Measurements from ENCODE around the gene RBM28. TPM values are rescaled to one million over a fixed set of nuclear protein-coding genes. Genes with fewer than 3 reads are reported as not detected.

RBM28 gene
- total RNA-seq, 1 donor from 2014 or later, result 40.2 TPM

- no peaks in the 10 kb centered on the region for H3K79me2 ChIP-seq (ENCODE audit: insufficient read depth, low read length)
- FAIRE-seq, result no peak
- no peaks in the 10 kb centered on the region for H3K27me3 ChIP-seq (ENCODE audit: insufficient read depth, low read length)
- no peak overlapping the region for H3K9ac ChIP-seq (ENCODE audit: low read length)
- H3K4me3 ChIP-seq (ENCODE audit: insufficient read depth, low read depth, low read length), result no peak overlapping the region
- no peaks in the 10 kb centered on the region for H3K9me3 Mint-ChIP-seq (ENCODE audit: unreplicated experiment)
- no peak for TF ChIP-seq CTCF (IDR thresholded peaks at IDR 0.05; ENCODE audit: insufficient read depth, low read depth, low read length)
- TF ChIP-seq EZH2 (IDR thresholded peaks at IDR 0.05; ENCODE audit: insufficient read depth, low read length), result no peak
- peaks cover 18% of the 10 kb centered on the region for H3K4me1 Mint-ChIP-seq (ENCODE audit: low read depth, unreplicated experiment)
- H3K36me3 Mint-ChIP-seq (ENCODE audit: low read depth, unreplicated experiment), result peaks cover 32% of the 10 kb centered on the region
- no peak overlapping the region for H3K4me3 Mint-ChIP-seq (ENCODE audit: unreplicated experiment)
- H3K27ac Mint-ChIP-seq (ENCODE audit: unreplicated experiment), result no peak overlapping the region
- H4K20me1 ChIP-seq (ENCODE audit: insufficient read depth, low read length), result peaks cover 5% of the 10 kb centered on the region
- peaks cover 45% of the 10 kb centered on the region for H3K36me3 ChIP-seq (ENCODE audit: insufficient read depth, low read length)
- H3K27me3 Mint-ChIP-seq (ENCODE audit: low read depth, unreplicated experiment), result no peaks in the 10 kb centered on the region
- no peaks in the 10 kb centered on the region for H3K4me1 ChIP-seq (ENCODE audit: insufficient read depth, low read length)
- H3K9me3 ChIP-seq (ENCODE audit: insufficient read depth, low read depth, low read length), result no peaks in the 10 kb centered on the region
- no peak for DNase-seq (ENCODE audit: low read depth)
- no peak overlapping the region for H2AFZ ChIP-seq (ENCODE audit: low read depth, low read length)
- no peak overlapping the region for H3K27ac ChIP-seq (ENCODE audit: low read depth, low read length)
- no peak overlapping the region for H3K4me2 ChIP-seq (ENCODE audit: low read length)
These were observed 34.6 kb downstream of the RBM28 start for GRCh38 chr7:128309124-128309523.

DNA sequence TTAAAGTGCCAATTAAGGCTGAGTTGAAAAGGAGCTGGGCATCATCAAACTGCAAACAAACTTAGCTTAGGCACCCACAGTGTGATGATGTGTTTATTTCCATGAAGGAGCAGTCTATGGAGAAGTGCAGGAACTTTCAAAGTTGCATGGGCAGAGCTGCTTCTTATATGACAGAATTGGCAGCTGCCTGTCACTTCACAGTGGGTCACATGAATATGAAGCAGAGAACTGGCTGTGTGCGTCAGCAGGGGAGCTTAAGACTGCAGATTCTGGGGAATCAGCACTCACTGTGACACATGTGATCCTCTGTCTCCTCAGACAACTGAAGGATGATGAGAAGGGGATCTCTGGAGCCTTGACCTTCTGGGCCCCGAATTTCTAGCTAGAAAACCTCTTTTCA is 36.6 kb downstream of the RBM28 start:
- Histone ChIP-seq H3K9ac (ENCODE audit: low read length) (no peak overlapping the region), H3K4me2 (ENCODE audit: low read length) (no peak overlapping the region), H3K79me2 (ENCODE audit: insufficient read depth, low read length) (no peaks in the 10 kb centered on the region), H3K36me3 (ENCODE audit: insufficient read depth, low read length) (peaks cover 33% of the 10 kb centered on the region), H3K27ac (ENCODE audit: low read depth, low read length) (no peak overlapping the region), H2AFZ (ENCODE audit: low read depth, low read length) (no peak overlapping the region), H3K4me1 (ENCODE audit: insufficient read depth, low read length) (no peaks in the 10 kb centered on the region), H3K4me3 (ENCODE audit: insufficient read depth, low read depth, low read length) (no peak overlapping the region), H3K27me3 (ENCODE audit: insufficient read depth, low read length) (no peaks in the 10 kb centered on the region), H3K9me3 (ENCODE audit: insufficient read depth, low read depth, low read length) (no peaks in the 10 kb centered on the region), H4K20me1 (ENCODE audit: insufficient read depth, low read length) (peaks cover 5% of the 10 kb centered on the region)
- TF ChIP-seq CTCF (IDR thresholded peaks at IDR 0.05; ENCODE audit: insufficient read depth, low read depth, low read length) (no peak), EZH2 (IDR thresholded peaks at IDR 0.05; ENCODE audit: insufficient read depth, low read length) (no peak)
- no peak for DNase-seq (ENCODE audit: low read depth)
- H3K4me3 Mint-ChIP-seq (ENCODE audit: unreplicated experiment), result no peak overlapping the region
- H3K27ac Mint-ChIP-seq (ENCODE audit: unreplicated experiment), result no peak overlapping the region
- H3K9me3 Mint-ChIP-seq (ENCODE audit: unreplicated experiment), result no peaks in the 10 kb centered on the region
- H3K27me3 Mint-ChIP-seq (ENCODE audit: low read depth, unreplicated experiment), result no peaks in the 10 kb centered on the region
- H3K4me1 Mint-ChIP-seq (ENCODE audit: low read depth, unreplicated experiment), result peaks cover 18% of the 10 kb centered on the region
- no peak for FAIRE-seq
- H3K36me3 Mint-ChIP-seq (ENCODE audit: low read depth, unreplicated experiment), result peaks cover 25% of the 10 kb centered on the region

- H3K36me3 Mint-ChIP-seq (ENCODE audit: low read depth, unreplicated experiment), result peaks cover 29% of the 10 kb centered on the region
- no peak for FAIRE-seq
These were observed 39.5 kb downstream of the RBM28 start for GRCh38 chr7:128304212-128304611.

More at GRCh38 chr7:128304212-128304611, 39.5 kb downstream of the RBM28 start:
- no peak overlapping the region for H3K4me2 ChIP-seq (ENCODE audit: low read length)
- TF ChIP-seq CTCF (IDR thresholded peaks at IDR 0.05; ENCODE audit: insufficient read depth, low read depth, low read length), result no peak
- no peak for TF ChIP-seq EZH2 (IDR thresholded peaks at IDR 0.05; ENCODE audit: insufficient read depth, low read length)
- DNase-seq (ENCODE audit: low read depth), result no peak
- Mint-ChIP-seq H3K27me3 (ENCODE audit: low read depth, unreplicated experiment) (no peaks in the 10 kb centered on the region), H3K9me3 (ENCODE audit: unreplicated experiment) (no peaks in the 10 kb centered on the region), H3K4me1 (ENCODE audit: low read depth, unreplicated experiment) (peaks cover 2% of the 10 kb centered on the region), H3K27ac (ENCODE audit: unreplicated experiment) (no peak overlapping the region), H3K4me3 (ENCODE audit: unreplicated experiment) (no peak overlapping the region)
- no peaks in the 10 kb centered on the region for H3K27me3 ChIP-seq (ENCODE audit: insufficient read depth, low read length)
- no peak overlapping the region for H3K27ac ChIP-seq (ENCODE audit: low read depth, low read length)
- H4K20me1 ChIP-seq (ENCODE audit: insufficient read depth, low read length), result peaks cover 5% of the 10 kb centered on the region
- no peak overlapping the region for H2AFZ ChIP-seq (ENCODE audit: low read depth, low read length)
- no peaks in the 10 kb centered on the region for H3K9me3 ChIP-seq (ENCODE audit: insufficient read depth, low read depth, low read length)
- H3K36me3 ChIP-seq (ENCODE audit: insufficient read depth, low read length), result peaks cover 18% of the 10 kb centered on the region
- no peak overlapping the region for H3K4me3 ChIP-seq (ENCODE audit: insufficient read depth, low read depth, low read length)
- H3K4me1 ChIP-seq (ENCODE audit: insufficient read depth, low read length), result no peaks in the 10 kb centered on the region
- no peaks in the 10 kb centered on the region for H3K79me2 ChIP-seq (ENCODE audit: insufficient read depth, low read length)
- no peak overlapping the region for H3K9ac ChIP-seq (ENCODE audit: low read length)

All from astrocyte (in vitro differentiated cells and primary cell).